HCT116 (cell line): Measurements from ENCODE around the gene PRPS1. TPM values are rescaled to one million over a fixed set of nuclear protein-coding genes. Genes with fewer than 3 reads are reported as not detected.

ENCODE experiments used
- ATAC-seq: fragments of 200-7000 bp; cut with Tn5 transposase; 2 replicates; pipeline ENCODE4 v1.9.1; 2020; ENCODE audit warnings: mild to moderate bottlenecking, moderate library complexity
- BruUV-seq: library from RNA; stranded (reverse); fragments of 400-500 nt; replicated peaks from 2 replicates; lab custom pipeline; 2021; lab: Mats Ljungman, UMichigan
- CTCF ChIA-PET: fragments of 300-600 bp; sonication (Branson Sonifier 250); formaldehyde crosslinking; loops from one replicate; lab custom pipeline; 2021; ENCODE audit warnings: antibody characterized with exemption; lab: Charles Lee
- POLR2A ChIA-PET: fragments of 300-600, 350-600 bp; sonication (Branson Sonifier 250); formaldehyde crosslinking; loops from one replicate; lab custom pipeline; 2021; ENCODE audit warnings: antibody characterized with exemption; lab: Charles Lee
- RAD21 ChIA-PET, 2 experiments: fragments of 300-600 bp; sonication (Branson Sonifier 250); formaldehyde crosslinking; loops; one replicate each; lab custom pipeline; 2023; ENCODE audit warnings: low total read pairs in 2 of 2; ENCODE audit not compliant: uncharacterized antibody in 2 of 2, unreplicated experiment in 2 of 2, low non-redundant PET in 1 of 2; lab: Charles Lee
- DNase-seq: peaks from one replicate; pipeline ENCODE4 v3.0.0-alpha.2; 2010; ENCODE audit warnings: low read depth, low spot score
- H2AFZ ChIP-seq: fragments of 200-600 bp; shearing (Covaris generic), sonication (generic); 2 replicates; pipeline ENCODE4 v1.6.1; 2017; ENCODE audit warnings: low read depth, mixed run types, mixed read lengths, antibody characterized with exemption, low read length; ENCODE audit not compliant: poor library complexity, severe bottlenecking
- H3K27ac ChIP-seq: 2 replicates; pipeline ENCODE4 v1.5.1; 2012; ENCODE audit warnings: low read depth, low read length
- H3K27me3 ChIP-seq: fragments of 200-600 bp; sonication (generic); 2 replicates; pipeline ENCODE4 v1.6.1; 2016; ENCODE audit warnings: mixed run types, low read length, mixed read lengths; ENCODE audit not compliant: insufficient read depth
- H3K36me3 ChIP-seq, 2 experiments: fragments of 200-500 bp in 1 of 2; fragments of 200-600 bp in 1 of 2; sonication (Bioruptor generic) in 1 of 2; sonication (generic) in 1 of 2; 2 replicates each; pipeline versions ENCODE4 v1.5.1 to v1.6.1; 2014 to 2016; ENCODE audit warnings: low read length in 2 of 2, inconsistent platforms in 1 of 2, mixed read lengths in 1 of 2, mixed run types in 1 of 2; ENCODE audit not compliant: insufficient read depth in 2 of 2, control insufficient read depth in 1 of 2
- H3K4me1 ChIP-seq, 2 experiments: fragments of 200-600 bp in 1 of 2; sonication (generic) in 1 of 2; 2 replicates each; pipeline versions ENCODE4 v1.5.1 to v1.6.1; 2012 to 2017; ENCODE audit warnings: low read length in 2 of 2, inconsistent platforms in 1 of 2, mild to moderate bottlenecking in 1 of 2, mixed read lengths in 1 of 2, mixed run types in 1 of 2, moderate library complexity in 1 of 2; ENCODE audit not compliant: insufficient read depth in 2 of 2, control insufficient read depth in 1 of 2
- H3K4me2 ChIP-seq: fragments of 200-600 bp; sonication (generic); 2 replicates; pipeline ENCODE4 v1.6.1; 2017; ENCODE audit warnings: mixed run types, low read length, mixed read lengths
- H3K4me3 ChIP-seq, 2 experiments: fragments of 200-600 bp in 1 of 2; sonication (generic) in 1 of 2; replicated peaks in 1 of 2; 2 replicates each; pipeline ENCODE4 v1.5.1; 2011 to 2016; ENCODE audit warnings: low read length in 2 of 2, control low read depth in 1 of 2, low read depth in 1 of 2, mild to moderate bottlenecking in 1 of 2, mixed read lengths in 1 of 2, mixed run types in 1 of 2
- H3K79me2 ChIP-seq: fragments of 200-600 bp; sonication (generic); 2 replicates; pipeline ENCODE4 v1.6.1; 2017; ENCODE audit warnings: mild to moderate bottlenecking, mixed run types, low read length, moderate library complexity, mixed read lengths; ENCODE audit not compliant: insufficient read depth
- H3K9ac ChIP-seq: fragments of 200-600 bp; sonication (generic); 2 replicates; pipeline ENCODE4 v1.6.1; 2016; ENCODE audit warnings: low read length, mixed read lengths
- H3K9me2 ChIP-seq: fragments of 200-600 bp; sonication (generic), shearing (Covaris generic); 2 replicates; pipeline ENCODE4 v1.6.1; 2017; ENCODE audit warnings: mixed run types, mild to moderate bottlenecking, moderate library complexity; ENCODE audit not compliant: insufficient read depth
- H3K9me3 ChIP-seq, 2 experiments: fragments of 200-500 bp in 1 of 2; fragments of 200-600 bp in 1 of 2; sonication (Bioruptor generic) in 1 of 2; sonication (generic) in 1 of 2; 2 replicates each; pipeline ENCODE4 v1.6.1; 2014 to 2017; ENCODE audit warnings: low read length in 2 of 2, mixed read lengths in 2 of 2, inconsistent platforms in 1 of 2, low read depth in 1 of 2, mild to moderate bottlenecking in 1 of 2, mixed run types in 1 of 2, moderate library complexity in 1 of 2; ENCODE audit not compliant: control insufficient read depth in 1 of 2, insufficient read depth in 1 of 2
- H4K20me1 ChIP-seq: fragments of 200-600 bp; sonication (generic), shearing (Covaris generic); 2 replicates; pipeline ENCODE4 v1.6.1; 2017; ENCODE audit warnings: mixed run types, mild to moderate bottlenecking, moderate library complexity; ENCODE audit not compliant: insufficient read depth
- CEBPB ChIP-seq: IDR thresholded peaks from 2 replicates; pipeline ENCODE4 v1.6.1; 2012; ENCODE audit warnings: low read depth
- EGR1 ChIP-seq: IDR thresholded peaks from 2 replicates; pipeline ENCODE4 v1.6.1; 2012; ENCODE audit warnings: low read depth
- EZH2phosphoT487 ChIP-seq: fragments of 200-600 bp; IDR thresholded peaks from 2 replicates; pipeline ENCODE4 v1.6.1; 2018; ENCODE audit warnings: antibody characterized with exemption, borderline replicate concordance
- JUND ChIP-seq: IDR thresholded peaks from 2 replicates; pipeline ENCODE4 v1.6.1; 2012
- POLR2A ChIP-seq: IDR thresholded peaks from 2 replicates; pipeline ENCODE4 v1.7.0; 2011; ENCODE audit warnings: borderline replicate concordance; ENCODE audit not compliant: insufficient read depth, insufficient read length; ENCODE audit errors: extremely low read depth
- SRF ChIP-seq: IDR thresholded peaks from 2 replicates; pipeline ENCODE4 v1.6.1; 2012; ENCODE audit warnings: low read depth
- ZFX ChIP-seq: fragments of 450-650 bp; IDR thresholded peaks from 2 replicates; pipeline ENCODE4 v1.6.1; 2017
- intact Hi-C: fragments of 100-400 bp; cut with micrococcal nuclease; formaldehyde crosslinking; loops from 2 replicates; pipeline ENCODE4 v1.10.0; 2022
- total RNA-seq: library from RNA; stranded (reverse); gene quantifications from one replicate; pipeline ENCODE4 v1.2.1, GENCODE V29; 2021; ENCODE audit not compliant: unreplicated experiment
- TF ChIP-seq, protein P1 (sequence below): IDR thresholded peaks from 2 replicates; pipeline ENCODE4 v1.6.1; 2012
- TF ChIP-seq, protein P2 (sequence below): IDR thresholded peaks from 2 replicates; pipeline ENCODE4 v1.6.1; 2012; ENCODE audit warnings: low read depth

The PRPS1 gene
- total RNA-seq, 1 experiment from 2014 or later, result 62.6 TPM

DNA sequence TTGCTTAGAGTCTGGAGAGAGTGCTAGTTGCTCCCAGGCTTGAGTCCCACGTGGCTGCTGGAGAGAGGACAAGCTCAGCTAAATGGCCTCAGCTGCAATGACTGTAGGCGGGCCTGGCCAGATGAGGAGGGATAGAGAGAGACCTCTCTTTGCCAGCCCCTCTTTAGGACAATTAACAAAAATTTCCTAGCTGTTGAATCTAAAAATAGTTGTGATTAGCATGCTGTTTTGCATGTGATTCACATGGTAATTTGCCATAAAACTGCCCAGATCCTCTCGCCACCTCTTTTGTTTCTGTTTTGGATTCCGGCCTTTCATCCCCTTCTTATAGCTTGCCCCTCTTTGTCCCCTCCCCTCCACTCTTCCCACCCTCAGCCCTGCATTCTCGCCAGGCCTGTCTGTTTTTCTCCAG, 28.9 kb upstream of the PRPS1 start:
- no peaks in the 10 kb centered on the region for H3K9me2 ChIP-seq
- no peaks in the 10 kb centered on the region for H3K79me2 ChIP-seq
- no peaks in the 10 kb centered on the region for H3K27me3 ChIP-seq
- ChIA-PET POLR2A (no interaction called here), CTCF (no interaction called here)
- intact Hi-C loops, result no loop called here
- no peaks in the 10 kb centered on the region for H4K20me1 ChIP-seq
- no peak overlapping the region for H3K4me2 ChIP-seq
- H3K4me3 ChIP-seq, result no peak overlapping the region
- H3K36me3 ChIP-seq, result no peaks in the 10 kb centered on the region
- no TSS peak for BruUV-seq
- H3K9me3 ChIP-seq, result no peaks in the 10 kb centered on the region
- TF ChIP-seq, protein P1, sequence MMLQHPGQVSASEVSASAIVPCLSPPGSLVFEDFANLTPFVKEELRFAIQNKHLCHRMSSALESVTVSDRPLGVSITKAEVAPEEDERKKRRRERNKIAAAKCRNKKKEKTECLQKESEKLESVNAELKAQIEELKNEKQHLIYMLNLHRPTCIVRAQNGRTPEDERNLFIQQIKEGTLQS, result no peak
- TF ChIP-seq, protein P2, sequence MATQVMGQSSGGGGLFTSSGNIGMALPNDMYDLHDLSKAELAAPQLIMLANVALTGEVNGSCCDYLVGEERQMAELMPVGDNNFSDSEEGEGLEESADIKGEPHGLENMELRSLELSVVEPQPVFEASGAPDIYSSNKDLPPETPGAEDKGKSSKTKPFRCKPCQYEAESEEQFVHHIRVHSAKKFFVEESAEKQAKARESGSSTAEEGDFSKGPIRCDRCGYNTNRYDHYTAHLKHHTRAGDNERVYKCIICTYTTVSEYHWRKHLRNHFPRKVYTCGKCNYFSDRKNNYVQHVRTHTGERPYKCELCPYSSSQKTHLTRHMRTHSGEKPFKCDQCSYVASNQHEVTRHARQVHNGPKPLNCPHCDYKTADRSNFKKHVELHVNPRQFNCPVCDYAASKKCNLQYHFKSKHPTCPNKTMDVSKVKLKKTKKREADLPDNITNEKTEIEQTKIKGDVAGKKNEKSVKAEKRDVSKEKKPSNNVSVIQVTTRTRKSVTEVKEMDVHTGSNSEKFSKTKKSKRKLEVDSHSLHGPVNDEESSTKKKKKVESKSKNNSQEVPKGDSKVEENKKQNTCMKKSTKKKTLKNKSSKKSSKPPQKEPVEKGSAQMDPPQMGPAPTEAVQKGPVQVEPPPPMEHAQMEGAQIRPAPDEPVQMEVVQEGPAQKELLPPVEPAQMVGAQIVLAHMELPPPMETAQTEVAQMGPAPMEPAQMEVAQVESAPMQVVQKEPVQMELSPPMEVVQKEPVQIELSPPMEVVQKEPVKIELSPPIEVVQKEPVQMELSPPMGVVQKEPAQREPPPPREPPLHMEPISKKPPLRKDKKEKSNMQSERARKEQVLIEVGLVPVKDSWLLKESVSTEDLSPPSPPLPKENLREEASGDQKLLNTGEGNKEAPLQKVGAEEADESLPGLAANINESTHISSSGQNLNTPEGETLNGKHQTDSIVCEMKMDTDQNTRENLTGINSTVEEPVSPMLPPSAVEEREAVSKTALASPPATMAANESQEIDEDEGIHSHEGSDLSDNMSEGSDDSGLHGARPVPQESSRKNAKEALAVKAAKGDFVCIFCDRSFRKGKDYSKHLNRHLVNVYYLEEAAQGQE, result no peak
- TF ChIP-seq EGR1 (no peak), JUND (no peak), CEBPB (no peak), POLR2A (no peak), EZH2phosphoT487 (no peak), SRF (no peak), ZFX (no peak)
- TF ChIP-seq, all 23 proteins: peak for 0
- no peak for ATAC-seq
- no peak overlapping the region for H3K9ac ChIP-seq
- RAD21 ChIA-PET, result no interaction called here
- no peaks in the 10 kb centered on the region for H3K4me1 ChIP-seq
- DNase-seq, result no peak
- no peak overlapping the region for H2AFZ ChIP-seq
- no peak overlapping the region for H3K27ac ChIP-seq
